Keratinocyte (primary cell): ENCODE results near the gene TMEM150B. TPM values are rescaled to one million over a fixed set of nuclear protein-coding genes. Genes with fewer than 3 reads are reported as not detected.

Experiments
- DNase-seq: peaks from one replicate; pipeline ENCODE4 v3.0.0-alpha.2; 2011; ENCODE audit warnings: low read depth, missing footprints, low spot score
- FAIRE-seq: peaks from 2 replicates; lab custom pipeline; 2011; peaks lifted over from hg19 to GRCh38; lab: Jason Lieb, UNC
- H2AFZ ChIP-seq: 2 replicates; pipeline ENCODE4 v1.6.0; 2012; ENCODE audit warnings: low read length, control low read depth, inconsistent platforms; ENCODE audit not compliant: control insufficient read depth
- H3K27ac ChIP-seq: 2 replicates; pipeline ENCODE4 v1.5.1; 2011; ENCODE audit warnings: low read length; ENCODE audit not compliant: control insufficient read depth, insufficient read depth
- H3K27me3 ChIP-seq: 3 replicates; pipeline ENCODE4 v1.6.0; 2011; ENCODE audit warnings: low read length; ENCODE audit not compliant: control insufficient read depth, insufficient read depth; ENCODE audit errors: extremely low read depth
- H3K36me3 ChIP-seq, 2 experiments: 2 replicates in 1 of 2; 3 replicates in 1 of 2; pipeline ENCODE4 v1.5.1; 2011; ENCODE audit warnings: low read length in 2 of 2, mild to moderate bottlenecking in 1 of 2; ENCODE audit not compliant: control insufficient read depth in 2 of 2, insufficient read depth in 2 of 2; ENCODE audit errors: extremely low read depth in 1 of 2
- H3K4me1 ChIP-seq: 3 replicates; pipeline ENCODE4 v1.5.1; 2011; ENCODE audit warnings: low read length; ENCODE audit not compliant: control insufficient read depth, insufficient read depth; ENCODE audit errors: extremely low read depth
- H3K4me2 ChIP-seq: 3 replicates; pipeline ENCODE4 v1.6.0; 2011; ENCODE audit warnings: low read depth, low read length; ENCODE audit not compliant: control insufficient read depth, insufficient read depth; ENCODE audit errors: extremely low read depth
- H3K4me3 ChIP-seq, 3 experiments: fragments of 200-600 bp in 1 of 3; sonication (generic) in 1 of 3; 2 replicates in 2 of 3; 3 replicates in 1 of 3; pipeline ENCODE4 v1.5.1; 2011 to 2016; ENCODE audit warnings: low read length in 3 of 3, mild to moderate bottlenecking in 3 of 3, control low read depth in 2 of 3, inconsistent platforms in 1 of 3, low read depth in 1 of 3, mixed read lengths in 1 of 3, mixed run types in 1 of 3, moderate library complexity in 1 of 3; ENCODE audit not compliant: control insufficient read depth in 2 of 3, insufficient read depth in 2 of 3; ENCODE audit errors: extremely low read depth in 1 of 3
- H3K79me2 ChIP-seq: 2 replicates; pipeline ENCODE4 v1.6.0; 2012; ENCODE audit warnings: low read length; ENCODE audit not compliant: control insufficient read depth, insufficient read depth
- H3K9ac ChIP-seq: 3 replicates; pipeline ENCODE4 v1.6.0; 2011; ENCODE audit warnings: low read length; ENCODE audit not compliant: control insufficient read depth, insufficient read depth; ENCODE audit errors: extremely low read depth
- H3K9me1 ChIP-seq: 3 replicates; pipeline ENCODE4 v1.6.0; 2011; ENCODE audit warnings: low read length; ENCODE audit not compliant: control insufficient read depth, insufficient read depth; ENCODE audit errors: extremely low read depth
- H3K9me3 ChIP-seq: 2 replicates; pipeline ENCODE4 v1.5.1; 2012; ENCODE audit warnings: low read depth, low read length; ENCODE audit not compliant: control insufficient read depth
- H4K20me1 ChIP-seq: 3 replicates; pipeline ENCODE4 v1.6.0; 2011; ENCODE audit warnings: low read length; ENCODE audit not compliant: control insufficient read depth, insufficient read depth; ENCODE audit errors: extremely low read depth
- EZH2 ChIP-seq: IDR thresholded peaks from one replicate; pipeline ENCODE4 v1.6.1; 2012; ENCODE audit warnings: inconsistent platforms, mild to moderate bottlenecking, low read length, moderate library complexity
- dilution Hi-C: fragments of 300-500 bp; cut with MboI; formaldehyde crosslinking; loops from one replicate; pipeline ENCODE4 v1.7.0; 2020; ENCODE audit warnings: low sequenced_read_pairs; ENCODE audit not compliant: extremely low pct_ligation_motif_present
- polyA plus RNA-seq, 5 experiments: library from polyadenylated mRNA; depleted of rRNA in 3 of 5; stranded (reverse) in 3 of 5; stranded (forward) in 1 of 5; unstranded in 1 of 5; fragments of >200 nt; gene quantifications; 1 replicate in 1 of 5; 2 replicates in 3 of 5; 3 replicates in 1 of 5; pipeline versions ENCODE4 v1.2.1 to v1.2.3, GENCODE V29; 2011 to 2012; ENCODE audit warnings: missing spikeins in 2 of 5, low read depth in 1 of 5, low replicate concordance in 1 of 5
- TF ChIP-seq, protein P1 (sequence below), 3 experiments: IDR thresholded peaks in 1 of 3; conservative IDR thresholded peaks in 1 of 3; optimal IDR thresholded peaks in 1 of 3; 2 replicates in 2 of 3; 3 replicates in 1 of 3; pipeline versions ENCODE3 to v1.5.1; 2011; ENCODE audit warnings: low read length in 3 of 3, mild to moderate bottlenecking in 3 of 3, moderate library complexity in 2 of 3, control low read depth in 1 of 3, inconsistent platforms in 1 of 3; ENCODE audit not compliant: insufficient read depth in 2 of 3; ENCODE audit errors: extremely low read depth in 1 of 3

TMEM150B gene
- polyA plus RNA-seq, 1 donor (not counting 4 experiments of a cell fraction or from before 2014, with no cell fraction given) = not detected

DNA sequence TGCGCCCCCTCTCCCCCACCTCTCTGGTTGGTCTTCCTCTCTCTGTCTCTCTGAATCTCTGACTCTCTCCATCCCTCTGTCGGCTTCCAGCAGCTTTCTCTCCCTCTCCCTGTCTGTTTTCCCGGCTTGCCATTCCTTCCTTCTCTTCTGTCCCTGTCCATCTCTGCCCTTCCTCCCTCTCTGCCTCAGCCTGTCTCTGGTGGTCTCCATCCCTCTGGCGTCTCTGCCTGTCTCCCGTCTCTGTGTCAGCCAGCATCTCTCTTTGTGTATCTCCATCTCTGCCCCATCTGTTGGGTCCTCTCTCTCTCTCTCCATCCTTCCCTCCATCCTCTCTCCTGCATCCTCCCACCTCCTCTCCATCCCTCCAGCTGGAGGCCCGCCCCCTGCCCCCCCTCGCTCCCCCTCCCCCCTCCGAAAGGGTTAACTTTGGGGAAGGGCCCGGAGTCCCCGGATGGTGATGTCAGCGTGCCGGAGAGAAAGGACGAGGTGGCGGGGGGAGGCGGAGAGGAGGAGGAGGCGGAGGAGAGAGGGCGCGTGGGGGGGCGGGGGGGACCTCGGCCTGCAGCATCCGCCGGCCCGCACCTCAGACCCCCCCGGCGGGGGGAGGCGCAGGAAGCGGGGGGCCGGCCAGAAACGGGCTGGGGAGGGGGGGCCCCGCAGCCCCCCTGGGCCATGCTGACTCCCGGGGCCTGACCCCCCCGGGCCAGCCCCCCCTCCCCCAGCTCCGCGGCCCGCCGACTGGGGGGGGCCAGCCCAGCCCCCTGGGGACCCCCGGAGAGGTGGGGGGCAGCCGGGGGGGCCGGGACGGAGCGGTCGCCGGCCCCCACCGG, 41.4 kb downstream of the TMEM150B start, which contains the start of gene BRSK1:
TSS of gene BRSK1 (plus strand) at position 450 of the 830 bp plus-strand sequence. CDS start 446 bp downstream, outside the sequence.
- FAIRE-seq (no peak), DNase-seq (no peak)
- TF ChIP-seq, protein P1, sequence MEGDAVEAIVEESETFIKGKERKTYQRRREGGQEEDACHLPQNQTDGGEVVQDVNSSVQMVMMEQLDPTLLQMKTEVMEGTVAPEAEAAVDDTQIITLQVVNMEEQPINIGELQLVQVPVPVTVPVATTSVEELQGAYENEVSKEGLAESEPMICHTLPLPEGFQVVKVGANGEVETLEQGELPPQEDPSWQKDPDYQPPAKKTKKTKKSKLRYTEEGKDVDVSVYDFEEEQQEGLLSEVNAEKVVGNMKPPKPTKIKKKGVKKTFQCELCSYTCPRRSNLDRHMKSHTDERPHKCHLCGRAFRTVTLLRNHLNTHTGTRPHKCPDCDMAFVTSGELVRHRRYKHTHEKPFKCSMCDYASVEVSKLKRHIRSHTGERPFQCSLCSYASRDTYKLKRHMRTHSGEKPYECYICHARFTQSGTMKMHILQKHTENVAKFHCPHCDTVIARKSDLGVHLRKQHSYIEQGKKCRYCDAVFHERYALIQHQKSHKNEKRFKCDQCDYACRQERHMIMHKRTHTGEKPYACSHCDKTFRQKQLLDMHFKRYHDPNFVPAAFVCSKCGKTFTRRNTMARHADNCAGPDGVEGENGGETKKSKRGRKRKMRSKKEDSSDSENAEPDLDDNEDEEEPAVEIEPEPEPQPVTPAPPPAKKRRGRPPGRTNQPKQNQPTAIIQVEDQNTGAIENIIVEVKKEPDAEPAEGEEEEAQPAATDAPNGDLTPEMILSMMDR (optimal IDR thresholded peaks at IDR 0.05 in 1 of 3, IDR thresholded peaks at IDR 0.05 in 1 of 3, conservative IDR thresholded peaks at IDR 0.05 in 1 of 3; ENCODE audit: extremely low read depth in 1 of 3, insufficient read depth in 2 of 3, low read length in 3 of 3) = no peak
- peak; percentile 55 for TF ChIP-seq EZH2
- H2AFZ ChIP-seq = no peak within 1 kb of the TSS
- H3K79me2 ChIP-seq = peaks cover 7% of the 10 kb centered on the region
- H3K9me3 ChIP-seq = no peaks in the 10 kb centered on the region
- H3K4me3 ChIP-seq = no peak within 1 kb of the TSS
- peaks cover 14% of the 10 kb centered on the region for H3K4me1 ChIP-seq
- dilution Hi-C loops = no loop called here
- H3K27me3 ChIP-seq = no peaks in the 10 kb centered on the region
- no peaks in the 10 kb centered on the region for H3K9me1 ChIP-seq
- no peaks in the 10 kb centered on the region for H4K20me1 ChIP-seq
- no peak within 1 kb of the TSS for H3K27ac ChIP-seq
- H3K9ac ChIP-seq = no peak within 1 kb of the TSS
- H3K4me2 ChIP-seq = no peak within 1 kb of the TSS
- H3K36me3 ChIP-seq = no peaks in the 10 kb centered on the region

GRCh38 chr19:55279770-55280643, 45.1 kb downstream of the TMEM150B start, which contains the start of gene HSPBP1:
Gene HSPBP1 (minus strand): TSS chr19:55280110. CDS start chr19:55279608, 502 bp downstream.
- H3K27ac ChIP-seq = peak within 1 kb of the TSS; percentile 80
- FAIRE-seq (peak; percentile 58), DNase-seq (peak; percentile 95)
- H3K79me2 ChIP-seq = peaks cover 7% of the 10 kb centered on the region
- no peaks in the 10 kb centered on the region for H3K27me3 ChIP-seq
- H3K9ac ChIP-seq = peak within 1 kb of the TSS; percentile 83
- H3K4me2 ChIP-seq = peak within 1 kb of the TSS; percentile 90
- H3K9me1 ChIP-seq = no peaks in the 10 kb centered on the region
- peak within 1 kb of the TSS; percentile 83 for H2AFZ ChIP-seq
- H3K36me3 ChIP-seq = peaks cover 10 to 12% of the 10 kb centered on the region in 2 experiments
- H4K20me1 ChIP-seq = no peaks in the 10 kb centered on the region
- no peak for TF ChIP-seq EZH2
- TF ChIP-seq, protein P1 (optimal IDR thresholded peaks at IDR 0.05 in 1 of 3, IDR thresholded peaks at IDR 0.05 in 1 of 3, conservative IDR thresholded peaks at IDR 0.05 in 1 of 3; ENCODE audit: extremely low read depth in 1 of 3, insufficient read depth in 2 of 3, low read length in 3 of 3) = no peak
- H3K4me1 ChIP-seq = peaks cover 14% of the 10 kb centered on the region
- no peaks in the 10 kb centered on the region for H3K9me3 ChIP-seq
- H3K4me3 ChIP-seq = peak within 1 kb of the TSS; percentile 81 to 90 (median 81)
- dilution Hi-C loops = no loop called here
